Brain microvascular endothelial cell (primary cell): ENCODE data around the gene PIGT.
A peak's percentile ranks its signal among the peaks of the same experiment; 100 is the strongest.

ENCODE experiments used
- DNase-seq: peaks from one replicate; pipeline ENCODE4 v3.0.0-alpha.2; 2020
- H3K27ac ChIP-seq: fragments of 250-450 bp; sonication (Bioruptor Pico); 2 replicates; pipeline ENCODE4 v1.5.1; 2020; ENCODE audit warnings: mild to moderate bottlenecking, moderate library complexity
- H3K27me3 ChIP-seq: fragments of 250-450 bp; sonication (Bioruptor Pico); replicated peaks from 2 replicates; pipeline ENCODE4 v1.5.1; 2020; ENCODE audit warnings: mild to moderate bottlenecking
- H3K36me3 ChIP-seq: fragments of 250-450 bp; sonication (Bioruptor Pico); replicated peaks from 2 replicates; pipeline ENCODE4 v1.5.1; 2020; ENCODE audit warnings: mild to moderate bottlenecking
- H3K4me3 ChIP-seq: 2 replicates; pipeline ENCODE4 v1.5.1; 2011; ENCODE audit warnings: low read depth, mild to moderate bottlenecking, control low read depth, low read length, moderate library complexity
- CTCF ChIP-seq: IDR thresholded peaks from 2 replicates; pipeline ENCODE4 v1.5.1; 2011; ENCODE audit warnings: low read depth, mild to moderate bottlenecking, moderate library complexity, low read length, control low read depth, inconsistent platforms; ENCODE audit errors: missing control alignments
- in situ Hi-C: cut with HindIII; loops from 2 replicates; pipeline ENCODE4 v1.10.0; 2017; ENCODE audit warnings: low sequenced_read_pairs, low pct_ligation_motif_present

The PIGT gene

GRCh38 chr20:45433316-45433715, 17.4 kb downstream of the PIGT start:
- Histone ChIP-seq H3K27me3 (no peaks in the 10 kb centered on the region), H3K4me3 (no peak overlapping the region), H3K27ac (no peak overlapping the region), H3K36me3 (no peaks in the 10 kb centered on the region)
- DNase-seq = no peak
- TF ChIP-seq CTCF = no peak
- in situ Hi-C loops = no loop called here

GRCh38 chr20:45433976-45434375, 18.0 kb downstream of the PIGT start:
- in situ Hi-C loops = no loop called here
- Histone ChIP-seq H3K4me3 (no peak overlapping the region), H3K27me3 (no peaks in the 10 kb centered on the region), H3K36me3 (no peaks in the 10 kb centered on the region), H3K27ac (no peak overlapping the region)
- no peak for DNase-seq
- no peak for TF ChIP-seq CTCF

- DNase-seq = peak; percentile 76
- Histone ChIP-seq H3K27me3 (no peaks in the 10 kb centered on the region), H3K36me3 (no peaks in the 10 kb centered on the region), H3K4me3 (peak overlapping the region; percentile 61), H3K27ac (no peak overlapping the region)
- peak; percentile 96 for TF ChIP-seq CTCF
- in situ Hi-C loops = no loop called here
These were observed 21.0 kb downstream of the PIGT start for GRCh38 chr20:45436732-45437485.

GRCh38 chr20:45440424-45440823, 24.5 kb downstream of the PIGT start:
- DNase-seq = no peak
- in situ Hi-C loops = no loop called here
- Histone ChIP-seq H3K27me3 (no peaks in the 10 kb centered on the region), H3K36me3 (no peaks in the 10 kb centered on the region), H3K4me3 (no peak overlapping the region), H3K27ac (no peak overlapping the region)
- no peak for TF ChIP-seq CTCF

- no peaks in the 10 kb centered on the region for H3K36me3 ChIP-seq
- in situ Hi-C loops = no loop called here
- no peak for DNase-seq
These were observed 25.1 kb downstream of the PIGT start for GRCh38 chr20:45440891-45441685.

More at GRCh38 chr20:45440891-45441685, 25.1 kb downstream of the PIGT start:
- no peak for TF ChIP-seq CTCF
- no peaks in the 10 kb centered on the region for H3K27me3 ChIP-seq
- no peak overlapping the region for H3K4me3 ChIP-seq
- H3K27ac ChIP-seq = no peak overlapping the region
